Esophagus squamous epithelium (tissue), 5 donors: ENCODE data around the gene PLCB4. TPM values are rescaled to one million over a fixed set of nuclear protein-coding genes. Genes with fewer than 3 reads are reported as not detected.

Experiments
- DNase-seq: peaks from one replicate; lab custom pipeline; 2025; lab: John Stamatoyannopoulos, UW
- H3K27ac ChIP-seq, 4 donors: fragments of 200-600 bp; sonication (generic); one replicate each; pipeline ENCODE4 v1.5.1; 2016 to 2019; ENCODE audit warnings: mild to moderate bottlenecking in 1 of 4
- H3K27me3 ChIP-seq, 4 donors: fragments of 200-600 bp; sonication (generic); 1 replicate in 3 of 4; 2 replicates in 1 of 4; pipeline versions ENCODE4 v1.5.1 to v1.6.0; 2017 to 2021; ENCODE audit warnings: antibody characterized with exemption in 1 of 4
- H3K36me3 ChIP-seq, 3 donors: fragments of 200-600 bp; sonication (generic); one replicate each; pipeline ENCODE4 v1.5.1; 2016 to 2019
- H3K4me1 ChIP-seq, 3 donors: fragments of 200-600 bp; sonication (generic); one replicate each; pipeline ENCODE4 v1.5.1; 2017 to 2019
- H3K4me3 ChIP-seq, 4 donors: fragments of 200-600 bp; sonication (generic); 1 replicate in 3 of 4; 2 replicates in 1 of 4; pipeline ENCODE4 v1.5.1; 2016 to 2019; ENCODE audit warnings: mild to moderate bottlenecking in 2 of 4, moderate library complexity in 1 of 4
- H3K9me3 ChIP-seq, 3 donors: fragments of 200-600 bp; sonication (generic); one replicate each; pipeline ENCODE4 v1.5.1; 2016 to 2019
- POLR2A ChIP-seq, 4 donors: fragments of 450-650 bp; IDR thresholded peaks; one replicate each; pipeline ENCODE4 v1.6.1; 2017; ENCODE audit warnings: antibody characterized with exemption in 4 of 4, mild to moderate bottlenecking in 4 of 4, moderate library complexity in 3 of 4
- WGBS, 2 donors: methylation state at CpG; one replicate each; pipeline ENCODE4 v1.1.5; 2018; 5-methylcytosine and 5-hydroxymethylcytosine counted together
- intact Hi-C: fragments of 100-400 bp; cut with DNase I; formaldehyde crosslinking; loops from one replicate; pipeline ENCODE4 v1.15.0; 2022
- total RNA-seq, 4 donors: library from RNA; depleted of rRNA; stranded (reverse); fragments of >200 nt; gene quantifications; one replicate each; pipeline ENCODE4 v1.1.0, GENCODE V29; 2016
- TF ChIP-seq, protein P1 (sequence below), 6 experiments: fragments of 450-650 bp in 4 of 6; fragments of 200-600 bp in 2 of 6; sonication (generic) in 2 of 6; IDR thresholded peaks; one replicate each; pipeline ENCODE4 v1.5.1; 2016 to 2019; ENCODE audit warnings: antibody characterized with exemption in 6 of 6, mild to moderate bottlenecking in 4 of 6, moderate library complexity in 4 of 6
- donor health status: DM: yes; HTN: yes; CAD: no.

PLCB4 gene
- total RNA-seq, 4 donors from 2014 or later = 1.1 to 13.7 (median 2.8) TPM

- 77 to 86% methylated on average over 1 of the region's 1 CpG for WGBS, 2 donors
- Histone ChIP-seq H3K4me1 (no peaks in the 10 kb centered on the region), H3K36me3 (no peaks in the 10 kb centered on the region), H3K4me3 (no peak overlapping the region), H3K27ac (no peak overlapping the region), H3K27me3 (no peaks in the 10 kb centered on the region), H3K9me3 (no peaks in the 10 kb centered on the region)
- TF ChIP-seq, protein P1, sequence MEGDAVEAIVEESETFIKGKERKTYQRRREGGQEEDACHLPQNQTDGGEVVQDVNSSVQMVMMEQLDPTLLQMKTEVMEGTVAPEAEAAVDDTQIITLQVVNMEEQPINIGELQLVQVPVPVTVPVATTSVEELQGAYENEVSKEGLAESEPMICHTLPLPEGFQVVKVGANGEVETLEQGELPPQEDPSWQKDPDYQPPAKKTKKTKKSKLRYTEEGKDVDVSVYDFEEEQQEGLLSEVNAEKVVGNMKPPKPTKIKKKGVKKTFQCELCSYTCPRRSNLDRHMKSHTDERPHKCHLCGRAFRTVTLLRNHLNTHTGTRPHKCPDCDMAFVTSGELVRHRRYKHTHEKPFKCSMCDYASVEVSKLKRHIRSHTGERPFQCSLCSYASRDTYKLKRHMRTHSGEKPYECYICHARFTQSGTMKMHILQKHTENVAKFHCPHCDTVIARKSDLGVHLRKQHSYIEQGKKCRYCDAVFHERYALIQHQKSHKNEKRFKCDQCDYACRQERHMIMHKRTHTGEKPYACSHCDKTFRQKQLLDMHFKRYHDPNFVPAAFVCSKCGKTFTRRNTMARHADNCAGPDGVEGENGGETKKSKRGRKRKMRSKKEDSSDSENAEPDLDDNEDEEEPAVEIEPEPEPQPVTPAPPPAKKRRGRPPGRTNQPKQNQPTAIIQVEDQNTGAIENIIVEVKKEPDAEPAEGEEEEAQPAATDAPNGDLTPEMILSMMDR (IDR thresholded peaks at IDR 0.05) = no peak
- TF ChIP-seq POLR2A (IDR thresholded peaks at IDR 0.05) = no peak
- DNase-seq = no peak
- intact Hi-C loops = no loop called here
Measured at GRCh38 chr20:9491324-9491723, 422.4 kb downstream of the PLCB4 start.

GRCh38 chr20:9492067-9492466 lies 423.2 kb downstream of the PLCB4 start:
- Histone ChIP-seq H3K36me3 (no peaks in the 10 kb centered on the region), H3K27me3 (no peaks in the 10 kb centered on the region), H3K4me1 (no peaks in the 10 kb centered on the region), H3K9me3 (no peaks in the 10 kb centered on the region), H3K27ac (no peak overlapping the region), H3K4me3 (no peak overlapping the region)
- TF ChIP-seq, protein P1 (IDR thresholded peaks at IDR 0.05) = no peak
- TF ChIP-seq POLR2A (IDR thresholded peaks at IDR 0.05) = no peak
- intact Hi-C loops = no loop called here
- WGBS, 2 donors = 49 to 63% methylated on average over 4 of the region's 4 CpGs
- DNase-seq = no peak

- H3K4me3 ChIP-seq = no peak overlapping the region
- H3K27ac ChIP-seq = no peak overlapping the region
- TF ChIP-seq, protein P1 (IDR thresholded peaks at IDR 0.05) = no peak
- no peak for TF ChIP-seq POLR2A (IDR thresholded peaks at IDR 0.05)
- 42 to 44% methylated on average over 2 of the region's 2 CpGs for WGBS, 2 donors
- no peaks in the 10 kb centered on the region for H3K27me3 ChIP-seq
- H3K36me3 ChIP-seq = no peaks in the 10 kb centered on the region
- H3K4me1 ChIP-seq = no peaks in the 10 kb centered on the region
- intact Hi-C loops = no loop called here
- DNase-seq = no peak
- H3K9me3 ChIP-seq = no peaks in the 10 kb centered on the region
Measured at GRCh38 chr20:9493803-9494202, 424.9 kb downstream of the PLCB4 start.

GRCh38 chr20:9495701-9496100 lies 426.8 kb downstream of the PLCB4 start:
- no peak for DNase-seq
- intact Hi-C loops = no loop called here
- Histone ChIP-seq H3K27me3 (no peaks in the 10 kb centered on the region), H3K4me1 (no peaks in the 10 kb centered on the region), H3K4me3 (no peak overlapping the region), H3K27ac (no peak overlapping the region), H3K36me3 (no peaks in the 10 kb centered on the region), H3K9me3 (no peaks in the 10 kb centered on the region)
- TF ChIP-seq, protein P1 (IDR thresholded peaks at IDR 0.05) = no peak
- no peak for TF ChIP-seq POLR2A (IDR thresholded peaks at IDR 0.05)
- WGBS, 2 donors = 27 to 39% methylated on average over 2 of the region's 2 CpGs

DNA sequence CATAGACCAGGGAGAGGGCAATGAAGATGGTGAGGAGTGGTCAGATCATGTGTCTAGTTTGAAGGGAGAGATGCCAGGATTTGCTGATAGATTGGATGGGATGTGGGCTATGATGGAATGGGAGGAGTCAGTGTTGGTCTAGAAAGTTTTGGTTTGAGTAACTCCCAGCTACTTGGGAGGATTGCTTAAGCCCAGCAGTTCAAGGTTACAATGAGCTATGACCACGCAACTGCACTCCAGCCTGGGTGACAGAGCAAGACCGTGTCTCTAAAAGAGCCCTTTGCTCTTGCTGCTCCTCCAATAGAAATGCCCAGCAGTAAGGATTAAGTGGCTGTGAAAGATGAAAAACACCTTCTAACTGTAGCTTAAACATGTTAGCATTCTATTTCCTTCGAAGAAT lies 427.3 kb downstream of the PLCB4 start:
- no peak for DNase-seq
- Histone ChIP-seq H3K36me3 (no peaks in the 10 kb centered on the region), H3K27me3 (no peaks in the 10 kb centered on the region), H3K9me3 (no peaks in the 10 kb centered on the region), H3K4me1 (no peaks in the 10 kb centered on the region), H3K4me3 (no peak overlapping the region), H3K27ac (no peak overlapping the region)
- TF ChIP-seq POLR2A (IDR thresholded peaks at IDR 0.05) = no peak
- TF ChIP-seq, protein P1 (IDR thresholded peaks at IDR 0.05) = no peak
- intact Hi-C loops = no loop called here
- 75 to 82% methylated on average over 3 of the region's 3 CpGs for WGBS, 2 donors
